GM12873 (cell line): ENCODE results near the gene RETREG2.

Source experiments
- TF ChIP-seq, protein P1 (sequence below): IDR thresholded peaks from 2 replicates; pipeline ENCODE4 v1.5.1; 2012; ENCODE audit warnings: low read depth, mild to moderate bottlenecking, moderate library complexity, low read length, control low read depth; ENCODE audit not compliant: insufficient read depth; ENCODE audit errors: missing control alignments

RETREG2 gene

DNA sequence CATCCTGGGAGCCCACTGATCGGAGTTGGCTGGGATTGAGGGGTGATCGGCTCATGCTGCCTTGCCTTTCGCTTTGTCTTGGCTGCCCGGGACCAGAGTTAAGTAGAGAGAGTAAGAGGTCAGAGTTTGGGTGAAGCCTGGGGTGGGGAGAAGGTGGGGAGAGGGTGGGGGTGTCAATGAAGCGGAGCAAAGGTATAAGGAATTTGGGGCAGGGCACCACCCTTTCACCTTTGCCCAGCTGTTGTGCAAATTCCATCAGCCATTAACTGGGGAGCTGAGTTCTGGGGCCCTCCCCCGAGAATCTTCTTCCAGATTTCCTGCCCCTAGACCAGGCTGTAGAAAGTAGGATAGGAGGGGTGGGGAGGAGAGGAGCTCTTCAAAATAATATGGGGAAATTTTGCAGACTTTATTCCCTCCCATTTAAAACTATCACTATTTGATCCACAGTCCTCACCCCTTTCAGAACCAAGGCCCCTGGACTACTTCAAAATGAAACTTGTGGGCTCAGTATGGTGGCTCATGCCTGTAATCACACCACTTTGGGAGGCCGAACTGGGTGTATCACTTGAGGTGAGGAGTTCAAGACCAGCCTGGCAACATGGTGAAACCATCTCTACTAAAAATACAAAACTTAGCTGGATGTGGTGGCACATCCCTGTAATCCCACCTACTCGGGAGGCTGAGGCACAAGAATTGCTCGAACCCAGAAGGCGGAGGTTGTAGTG lies 8.0 kb upstream of the RETREG2 start, which contains the start of gene SLC23A3:
Gene SLC23A3, minus strand, starts transcription at position 100 of the 725 bp plus-strand sequence. Its CDS starts 45 bp downstream, at position 55.
- TF ChIP-seq, protein P1, sequence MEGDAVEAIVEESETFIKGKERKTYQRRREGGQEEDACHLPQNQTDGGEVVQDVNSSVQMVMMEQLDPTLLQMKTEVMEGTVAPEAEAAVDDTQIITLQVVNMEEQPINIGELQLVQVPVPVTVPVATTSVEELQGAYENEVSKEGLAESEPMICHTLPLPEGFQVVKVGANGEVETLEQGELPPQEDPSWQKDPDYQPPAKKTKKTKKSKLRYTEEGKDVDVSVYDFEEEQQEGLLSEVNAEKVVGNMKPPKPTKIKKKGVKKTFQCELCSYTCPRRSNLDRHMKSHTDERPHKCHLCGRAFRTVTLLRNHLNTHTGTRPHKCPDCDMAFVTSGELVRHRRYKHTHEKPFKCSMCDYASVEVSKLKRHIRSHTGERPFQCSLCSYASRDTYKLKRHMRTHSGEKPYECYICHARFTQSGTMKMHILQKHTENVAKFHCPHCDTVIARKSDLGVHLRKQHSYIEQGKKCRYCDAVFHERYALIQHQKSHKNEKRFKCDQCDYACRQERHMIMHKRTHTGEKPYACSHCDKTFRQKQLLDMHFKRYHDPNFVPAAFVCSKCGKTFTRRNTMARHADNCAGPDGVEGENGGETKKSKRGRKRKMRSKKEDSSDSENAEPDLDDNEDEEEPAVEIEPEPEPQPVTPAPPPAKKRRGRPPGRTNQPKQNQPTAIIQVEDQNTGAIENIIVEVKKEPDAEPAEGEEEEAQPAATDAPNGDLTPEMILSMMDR = no peak

DNA sequence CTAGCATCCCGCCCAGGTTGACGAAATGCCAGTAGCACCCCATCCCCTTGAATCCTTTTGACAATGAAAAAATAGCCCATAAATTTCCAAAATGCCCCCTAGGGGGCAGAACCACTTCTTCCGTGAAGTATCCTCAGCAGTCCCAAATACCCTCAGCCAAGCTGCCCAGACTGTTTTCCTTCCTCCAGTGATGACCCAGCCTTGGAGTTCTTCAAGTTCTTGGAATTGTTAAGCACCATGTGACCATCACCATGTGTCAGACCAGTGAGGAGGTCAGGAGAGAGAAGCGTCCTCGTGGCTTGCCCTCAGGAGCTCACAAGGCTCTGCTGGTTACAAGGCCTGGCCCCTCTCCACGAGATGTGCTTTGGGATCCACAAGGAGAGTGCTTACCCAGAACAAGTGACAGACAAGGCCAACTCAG lies 6.8 kb upstream of the RETREG2 start:
- TF ChIP-seq, protein P1 = peak; percentile 80

DNA sequence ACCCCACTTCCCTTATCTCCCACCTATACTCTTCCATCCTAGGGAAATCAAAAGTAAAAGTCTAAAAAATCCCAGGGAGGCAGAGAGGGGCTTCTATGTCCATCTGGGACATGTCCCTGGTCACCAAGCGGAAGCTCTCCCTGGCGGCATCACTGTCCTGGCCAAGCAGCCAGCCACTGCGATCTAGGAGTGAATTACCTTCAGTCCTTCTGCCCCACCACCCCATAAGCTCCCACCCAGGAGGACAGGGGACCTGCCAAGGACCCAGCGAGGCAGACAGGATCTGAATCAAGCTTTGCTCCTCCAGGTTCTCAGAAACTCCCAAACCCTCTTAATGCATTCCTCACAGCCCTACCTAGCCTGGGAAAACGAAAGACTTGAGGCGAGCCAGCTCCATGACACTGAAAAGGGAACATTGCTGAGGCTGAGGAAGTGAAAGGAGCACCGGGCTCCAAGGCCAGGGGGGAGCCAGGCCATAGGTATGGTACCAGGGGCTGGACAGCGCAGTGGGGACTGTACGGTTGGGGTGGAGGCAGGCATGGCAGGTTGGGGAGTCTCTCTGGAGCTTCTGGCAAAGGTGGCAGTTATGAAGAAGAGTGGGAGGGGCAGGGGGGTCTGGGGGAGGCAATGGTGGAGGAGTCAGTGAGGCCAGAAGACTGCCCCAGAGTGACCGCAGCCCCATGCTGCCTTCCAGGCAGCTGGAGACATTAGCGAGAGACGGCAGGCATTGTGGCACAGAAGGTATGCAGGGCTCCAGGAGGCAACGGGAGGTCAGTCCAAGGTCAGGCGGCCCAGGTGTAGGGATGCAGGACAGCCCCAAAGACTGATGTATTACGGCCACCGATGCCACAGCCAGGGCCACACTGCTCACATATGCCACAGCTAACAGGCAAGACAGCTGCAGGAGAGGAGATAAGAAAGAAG lies 5.6 kb upstream of the RETREG2 start:
- TF ChIP-seq, protein P1 = no peak

DNA sequence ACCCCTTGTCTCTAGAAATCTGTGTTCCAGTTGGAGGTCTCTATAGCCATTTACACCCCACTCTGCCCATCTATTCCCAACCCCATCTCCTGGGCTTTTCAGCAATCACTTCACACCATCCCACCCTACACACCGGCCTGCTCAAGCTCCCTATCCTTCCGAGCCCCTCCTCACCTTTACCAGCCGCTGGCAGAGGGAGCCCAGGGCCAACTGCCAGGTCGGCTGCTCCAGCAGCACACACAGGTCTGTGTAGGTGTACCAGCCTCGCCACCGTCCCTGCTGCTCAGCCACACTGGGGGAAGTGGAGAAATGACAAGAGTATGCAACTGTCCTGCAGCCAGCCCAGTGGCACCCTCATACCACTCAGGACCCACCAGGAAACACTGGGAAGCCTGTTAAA lies 4.9 kb upstream of the RETREG2 start:
- TF ChIP-seq, protein P1 = no peak

DNA sequence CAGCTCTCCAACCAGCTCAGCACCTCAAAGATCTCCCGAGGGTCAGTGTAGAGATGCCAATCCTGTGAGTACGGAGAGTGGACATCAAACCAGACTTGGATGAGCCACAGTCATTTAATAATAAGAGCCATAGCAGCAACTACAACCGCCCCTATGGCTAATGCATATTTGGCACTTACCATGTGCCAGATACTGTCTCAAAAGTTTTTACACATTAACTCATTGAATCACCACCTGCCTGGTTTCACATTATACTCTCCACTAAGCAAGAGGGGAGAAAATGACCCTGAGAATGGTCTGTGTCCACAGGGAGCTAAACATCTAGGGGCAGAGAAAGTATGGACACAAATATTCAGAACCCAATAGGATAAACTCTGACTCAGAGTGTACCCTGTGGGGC lies 3.9 kb upstream of the RETREG2 start:
- TF ChIP-seq, protein P1 = no peak

DNA sequence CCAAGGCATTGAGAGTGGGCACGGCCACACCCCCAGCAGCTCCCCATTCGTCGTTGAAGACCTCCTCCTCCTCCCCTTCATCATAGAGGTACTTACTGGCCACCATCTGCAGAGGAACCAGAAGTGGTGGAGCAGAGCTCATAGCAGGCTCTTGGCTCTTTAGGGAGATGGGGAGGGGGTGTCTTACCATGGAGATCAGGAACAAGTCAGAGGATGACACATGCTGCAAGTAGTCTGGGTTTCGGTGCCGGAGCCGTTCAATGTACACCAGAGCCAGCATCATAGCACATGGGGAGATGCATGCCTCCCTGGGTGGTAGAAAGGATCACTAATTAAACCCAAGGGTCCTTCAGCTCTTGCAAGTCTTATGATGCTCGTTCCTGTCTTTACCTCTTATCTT lies 3.3 kb upstream of the RETREG2 start:
- TF ChIP-seq, protein P1 = no peak

DNA sequence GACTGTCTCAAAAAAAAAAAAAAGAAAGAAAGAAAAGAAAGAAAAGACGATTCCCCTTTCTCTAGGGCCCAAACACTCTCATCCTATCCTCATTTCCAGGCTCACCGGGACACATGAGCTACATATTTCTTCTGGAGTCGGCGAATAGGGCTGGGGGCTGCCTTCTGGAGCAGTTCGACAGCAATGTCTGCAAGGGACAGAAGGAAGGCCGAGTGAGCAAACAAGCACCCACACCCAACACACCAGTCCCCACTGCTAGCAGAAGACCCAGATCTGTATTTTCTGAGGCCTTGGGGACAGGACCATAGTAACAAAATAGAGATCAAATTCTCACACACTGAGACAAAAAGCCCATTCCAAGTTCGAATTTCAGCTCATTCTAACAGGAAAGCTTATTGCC lies 2.6 kb upstream of the RETREG2 start:
- TF ChIP-seq, protein P1 = no peak
